Islet of Langerhans (tissue), 1 donor: ENCODE data around the gene CLEC7A.

Source experiments
- FAIRE-seq: peaks from one replicate; lab custom pipeline; 2011; peaks lifted over from hg19 to GRCh38; lab: Jason Lieb, UNC

Gene CLEC7A

GRCh38 chr12:10130042-10130441, at the start of gene CLEC7A:
TSS of gene CLEC7A (minus strand) at chr12:10130199. CDS start at chr12:10130082, 117 bp downstream.
- no peak for FAIRE-seq

- FAIRE-seq, result no peak
Observed at GRCh38 chr12:10179776-10180181, 49.8 kb upstream of the CLEC7A start.

GRCh38 chr12:10178821-10179220, 48.8 kb upstream of the CLEC7A start, which contains the start of gene TMEM52B:
TSS of gene TMEM52B (plus strand) at chr12:10179032. CDS start at chr12:10179575, 543 bp downstream.
- FAIRE-seq, result no peak

- FAIRE-seq, result no peak
Observed at GRCh38 chr12:10175846-10176636, 46.0 kb upstream of the CLEC7A start.

- FAIRE-seq, result no peak
Observed at GRCh38 chr12:10174986-10175614, 45.1 kb upstream of the CLEC7A start.

- no peak for FAIRE-seq
Observed at GRCh38 chr12:10171973-10172728, 42.2 kb upstream of the CLEC7A start, which contains the start of gene OLR1. TSS of gene OLR1 (minus strand) at chr12:10172132. CDS start at chr12:10172077, 55 bp downstream.

- FAIRE-seq, result no peak
Observed at GRCh38 chr12:10170216-10170615, 40.2 kb upstream of the CLEC7A start.

GRCh38 chr12:10169104-10169503, 39.1 kb upstream of the CLEC7A start:
- no peak for FAIRE-seq

GRCh38 chr12:10167599-10167998, 37.6 kb upstream of the CLEC7A start:
- no peak for FAIRE-seq

GRCh38 chr12:10165421-10165820, 35.4 kb upstream of the CLEC7A start:
- no peak for FAIRE-seq

- no peak for FAIRE-seq
Observed at GRCh38 chr12:10163084-10163483, 33.1 kb upstream of the CLEC7A start.

GRCh38 chr12:10160617-10161385, 30.8 kb upstream of the CLEC7A start:
- no peak for FAIRE-seq

- no peak for FAIRE-seq
Observed at GRCh38 chr12:10159280-10159679, 29.3 kb upstream of the CLEC7A start.

GRCh38 chr12:10158406-10158805, 28.4 kb upstream of the CLEC7A start:
- FAIRE-seq, result no peak

- FAIRE-seq, result peak; percentile 41
Observed at GRCh38 chr12:10155966-10156365, 26.0 kb upstream of the CLEC7A start.

- no peak for FAIRE-seq
Observed at GRCh38 chr12:10154145-10154496, 24.1 kb upstream of the CLEC7A start.

GRCh38 chr12:10153271-10154144, 23.5 kb upstream of the CLEC7A start:
- peak; percentile 72 for FAIRE-seq

- FAIRE-seq, result no peak
Observed at GRCh38 chr12:10151621-10152020, 21.6 kb upstream of the CLEC7A start.

GRCh38 chr12:10147714-10148403, 17.9 kb upstream of the CLEC7A start:
- no peak for FAIRE-seq

GRCh38 chr12:10142976-10143589, 13.1 kb upstream of the CLEC7A start:
- no peak for FAIRE-seq
